Endodermal cell (in vitro differentiated cells): ENCODE results near the gene ZNF580. TPM values are rescaled to one million over a fixed set of nuclear protein-coding genes. Genes with fewer than 3 reads are reported as not detected.

ENCODE experiments used
- DNase-seq: peaks from one replicate; pipeline ENCODE4 v3.0.0-alpha.2; 2017
- H3K27ac ChIP-seq: 2 replicates; pipeline ENCODE4 v1.5.1; 2013; ENCODE audit warnings: mild to moderate bottlenecking, low read depth, low read length, moderate library complexity
- H3K27me3 ChIP-seq: 2 replicates; pipeline ENCODE4 v1.6.1; 2013; ENCODE audit warnings: mild to moderate bottlenecking, low read length, moderate library complexity; ENCODE audit not compliant: insufficient read depth, control insufficient read depth, poor library complexity, severe bottlenecking
- H3K36me3 ChIP-seq: 2 replicates; pipeline ENCODE4 v1.7.0; 2013; ENCODE audit warnings: mild to moderate bottlenecking, low read length, moderate library complexity; ENCODE audit not compliant: control insufficient read depth, insufficient read depth
- H3K4me1 ChIP-seq: one replicate; pipeline ENCODE4 v1.7.0; 2013; ENCODE audit warnings: low read length; ENCODE audit not compliant: control insufficient read depth, insufficient read depth
- H3K4me3 ChIP-seq: 2 replicates; pipeline ENCODE4 v1.5.1; 2013; ENCODE audit warnings: mild to moderate bottlenecking, low read length, moderate library complexity
- H3K9ac ChIP-seq: 2 replicates; pipeline ENCODE4 v1.6.1; 2013; ENCODE audit warnings: mild to moderate bottlenecking, low read length, moderate library complexity; ENCODE audit not compliant: poor library complexity, severe bottlenecking; ENCODE audit errors: extremely low read depth
- H3K9me3 ChIP-seq: 2 replicates; pipeline ENCODE4 v1.6.1; 2013; ENCODE audit warnings: mild to moderate bottlenecking, low read length, moderate library complexity; ENCODE audit not compliant: control insufficient read depth
- H3K27ac Mint-ChIP-seq: 2 replicates; pipeline ENCODE4 v1.8.0; 2020; ENCODE audit warnings: mixed read lengths
- H3K27me3 Mint-ChIP-seq: 2 replicates; pipeline ENCODE4 v1.8.0; 2021; ENCODE audit warnings: mild to moderate bottlenecking, mixed read lengths; ENCODE audit not compliant: insufficient read depth
- H3K36me3 Mint-ChIP-seq: 2 replicates; pipeline ENCODE4 v1.8.0; 2020; ENCODE audit warnings: low read depth, mixed read lengths
- H3K4me1 Mint-ChIP-seq: 2 replicates; pipeline ENCODE4 v1.8.0; 2020; ENCODE audit warnings: mixed read lengths
- H3K4me3 Mint-ChIP-seq: 2 replicates; pipeline ENCODE4 v1.8.0; 2020; ENCODE audit warnings: mild to moderate bottlenecking, moderate library complexity, mixed read lengths
- H3K9me3 Mint-ChIP-seq: 2 replicates; pipeline ENCODE4 v1.8.0; 2020; ENCODE audit warnings: mild to moderate bottlenecking, mixed read lengths
- WGBS, 2 experiments: methylation state at CpG; one replicate each; pipeline versions ENCODE4 v1.1.5 to v1.1.7; 2013; ENCODE audit warnings: missing lambda C conversion rate in 2 of 2, mixed read lengths in 1 of 2; ENCODE audit not compliant: insufficient coverage in 1 of 2, insufficient read length in 1 of 2; 5-methylcytosine and 5-hydroxymethylcytosine counted together
- total RNA-seq, 2 donors: library from RNA; stranded (reverse); fragmentation: NEBNext Ultra II Directional in 1 of 2; extraction: Animal tissue kit (Norgen Biotek cat#: 25700) in 1 of 2; gene quantifications; 2 replicates in 1 of 2; 3 replicates in 1 of 2; pipeline ENCODE4 v1.2.1, GENCODE V29; 2021
- TF ChIP-seq, protein P1 (sequence below): fragments of 200-600 bp; sonication (generic); conservative IDR thresholded peaks from 2 replicates; pipeline ENCODE4 v1.5.0; 2021; ENCODE audit warnings: antibody characterized with exemption, mild to moderate bottlenecking

Gene ZNF580
- total RNA-seq, 2 donors from 2014 or later, result 27.3 to 38.6 TPM

DNA sequence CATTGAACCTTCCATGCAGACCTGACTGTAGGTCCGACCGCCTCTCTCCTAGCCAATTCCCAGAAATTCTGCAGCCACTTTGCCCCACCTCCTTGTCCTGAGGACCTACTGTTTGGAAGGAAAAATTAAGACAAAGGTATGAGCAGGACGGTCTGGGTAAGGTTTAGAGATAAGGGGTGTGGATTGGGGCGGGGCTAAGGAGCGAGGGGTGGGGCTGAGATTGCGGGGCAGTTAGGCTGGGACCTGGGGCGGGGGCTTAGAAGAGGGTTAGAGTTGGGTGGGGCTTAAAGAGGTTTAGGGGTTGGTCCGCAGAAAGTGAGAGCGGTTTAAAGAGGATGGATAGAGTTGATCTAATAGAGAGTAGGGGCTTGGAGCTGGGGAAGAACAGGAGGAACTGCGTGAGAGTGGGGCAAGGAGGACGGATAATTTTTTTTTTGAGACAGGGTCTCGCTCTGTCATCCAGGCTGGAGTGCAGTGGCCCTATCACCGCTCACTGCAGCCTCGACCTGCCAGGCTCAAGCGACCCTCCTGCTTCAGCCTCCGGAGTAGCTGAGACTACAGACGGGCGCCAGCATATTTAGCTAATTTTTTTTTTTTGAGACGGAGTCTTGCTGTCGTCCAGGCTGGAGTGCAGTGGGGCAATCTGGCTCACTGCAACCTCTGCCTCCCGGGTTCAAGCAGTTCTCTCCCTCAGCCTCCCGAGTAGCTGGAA is 37.1 kb upstream of the ZNF580 start:
- peak overlapping the region; percentile 91 for H3K4me3 Mint-ChIP-seq
- Histone ChIP-seq H3K9ac (no peak overlapping the region), H3K27me3 (no peaks in the 10 kb centered on the region), H3K4me3 (peak overlapping the region; percentile 87), H3K9me3 (no peaks in the 10 kb centered on the region), H3K36me3 (peaks cover 6% of the 10 kb centered on the region), H3K27ac (no peak overlapping the region), H3K4me1 (peaks cover 4% of the 10 kb centered on the region)
- no peaks in the 10 kb centered on the region for H3K27me3 Mint-ChIP-seq
- peaks cover 22% of the 10 kb centered on the region for H3K36me3 Mint-ChIP-seq
- WGBS, 2 experiments, result 89 to 94% methylated on average over 18 to 22 of the region's 22 CpGs
- TF ChIP-seq, protein P1, sequence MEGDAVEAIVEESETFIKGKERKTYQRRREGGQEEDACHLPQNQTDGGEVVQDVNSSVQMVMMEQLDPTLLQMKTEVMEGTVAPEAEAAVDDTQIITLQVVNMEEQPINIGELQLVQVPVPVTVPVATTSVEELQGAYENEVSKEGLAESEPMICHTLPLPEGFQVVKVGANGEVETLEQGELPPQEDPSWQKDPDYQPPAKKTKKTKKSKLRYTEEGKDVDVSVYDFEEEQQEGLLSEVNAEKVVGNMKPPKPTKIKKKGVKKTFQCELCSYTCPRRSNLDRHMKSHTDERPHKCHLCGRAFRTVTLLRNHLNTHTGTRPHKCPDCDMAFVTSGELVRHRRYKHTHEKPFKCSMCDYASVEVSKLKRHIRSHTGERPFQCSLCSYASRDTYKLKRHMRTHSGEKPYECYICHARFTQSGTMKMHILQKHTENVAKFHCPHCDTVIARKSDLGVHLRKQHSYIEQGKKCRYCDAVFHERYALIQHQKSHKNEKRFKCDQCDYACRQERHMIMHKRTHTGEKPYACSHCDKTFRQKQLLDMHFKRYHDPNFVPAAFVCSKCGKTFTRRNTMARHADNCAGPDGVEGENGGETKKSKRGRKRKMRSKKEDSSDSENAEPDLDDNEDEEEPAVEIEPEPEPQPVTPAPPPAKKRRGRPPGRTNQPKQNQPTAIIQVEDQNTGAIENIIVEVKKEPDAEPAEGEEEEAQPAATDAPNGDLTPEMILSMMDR, result no peak
- H3K4me1 Mint-ChIP-seq, result peaks cover 15% of the 10 kb centered on the region
- H3K9me3 Mint-ChIP-seq, result peaks cover 2% of the 10 kb centered on the region
- peak; percentile 81 for DNase-seq
- H3K27ac Mint-ChIP-seq, result peak overlapping the region; percentile 42

DNA sequence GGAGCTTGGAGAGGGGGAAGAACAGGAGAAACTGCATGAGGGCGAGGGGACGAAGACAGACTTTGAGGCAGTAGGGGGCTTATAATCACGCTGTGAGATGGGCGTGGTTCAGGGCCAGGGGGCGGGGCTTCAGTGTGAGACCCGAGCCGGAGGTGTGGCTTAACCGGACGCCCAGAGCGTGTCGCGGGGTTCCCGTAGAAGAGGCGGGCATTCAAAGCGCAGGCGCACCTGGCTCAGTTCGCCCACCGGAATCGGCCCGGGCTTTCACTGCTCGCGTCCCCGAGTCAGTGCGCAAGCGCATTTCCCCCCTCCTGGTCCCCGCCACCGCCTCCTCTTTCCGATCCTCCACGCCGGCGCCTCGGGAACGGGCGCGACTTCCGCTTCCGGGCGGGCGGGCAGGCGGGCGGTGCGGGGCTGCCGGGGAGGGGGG is 35.6 kb upstream of the ZNF580 start:
- TF ChIP-seq, protein P1, result no peak
- Histone ChIP-seq H3K27ac (peak overlapping the region; percentile 96), H3K9me3 (no peaks in the 10 kb centered on the region), H3K4me1 (peaks cover 4% of the 10 kb centered on the region), H3K36me3 (peaks cover 21% of the 10 kb centered on the region), H3K27me3 (no peaks in the 10 kb centered on the region), H3K9ac (no peak overlapping the region), H3K4me3 (peak overlapping the region; percentile 92)
- no peaks in the 10 kb centered on the region for H3K9me3 Mint-ChIP-seq
- DNase-seq, result peak; percentile 99
- 0 to 1% methylated on average over 14 to 43 of the region's 43 CpGs for WGBS, 2 experiments
- H3K27me3 Mint-ChIP-seq, result no peaks in the 10 kb centered on the region
- peak overlapping the region; percentile 96 for H3K27ac Mint-ChIP-seq
- peak overlapping the region; percentile 91 for H3K4me3 Mint-ChIP-seq
- H3K4me1 Mint-ChIP-seq, result peaks cover 14% of the 10 kb centered on the region
- H3K36me3 Mint-ChIP-seq, result peaks cover 30% of the 10 kb centered on the region

DNA sequence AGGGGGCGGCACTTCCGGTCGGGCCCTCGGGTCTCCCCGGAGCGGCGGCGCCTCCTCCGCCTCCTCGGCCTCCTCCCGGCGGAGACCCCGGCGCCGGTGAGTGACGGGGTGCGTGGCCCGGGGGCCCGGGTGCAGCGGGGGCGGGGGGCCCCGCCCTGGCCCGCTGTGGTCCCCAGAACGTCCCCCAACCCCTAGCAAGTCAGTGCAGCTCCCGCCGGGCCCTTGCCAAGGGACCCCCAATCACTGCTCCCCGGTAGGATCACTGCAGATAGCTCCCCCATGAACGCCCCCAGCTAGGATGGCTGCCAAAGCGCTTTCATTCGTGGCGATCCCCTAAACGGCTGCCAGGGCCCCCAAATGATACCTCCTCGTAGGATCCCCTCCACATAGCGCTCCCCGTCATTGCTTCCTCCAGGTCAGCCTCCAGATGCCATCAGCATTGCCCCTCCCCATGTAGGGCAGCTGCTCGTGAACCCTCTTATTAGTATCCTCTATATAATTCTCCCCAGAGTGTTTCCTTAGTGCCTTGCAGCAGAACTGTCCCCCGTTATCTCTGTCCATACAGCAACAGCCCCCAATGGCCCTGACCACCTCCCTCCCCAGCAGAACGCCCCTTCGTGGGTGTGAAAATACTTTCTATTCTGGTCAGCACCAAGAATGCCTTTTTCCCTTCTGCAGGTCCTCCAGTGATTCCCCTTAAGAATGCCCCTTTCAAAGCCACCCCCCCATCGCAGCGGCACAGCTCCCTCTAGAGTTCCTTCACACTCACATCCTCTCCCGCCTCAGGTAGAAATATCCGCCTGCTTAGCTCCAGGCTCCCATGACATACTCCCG is 34.9 kb upstream of the ZNF580 start, which contains the start of gene ZNF865:
Gene ZNF865 (plus strand): TSS at position 11 of the 834 bp plus-strand sequence. CDS start 7,972 bp downstream, outside the sequence.
- H3K9me3 Mint-ChIP-seq, result no peaks in the 10 kb centered on the region

More for the DNA sequence above, 34.9 kb upstream of the ZNF580 start, which contains the start of gene ZNF865:
- Mint-ChIP-seq H3K27ac (peak within 1 kb of the TSS; percentile 96), H3K4me1 (peaks cover 14% of the 10 kb centered on the region), H3K4me3 (peak within 1 kb of the TSS; percentile 91), H3K36me3 (peaks cover 35% of the 10 kb centered on the region), H3K27me3 (no peaks in the 10 kb centered on the region)
- peak within 1 kb of the TSS; percentile 66 for H3K9ac ChIP-seq
- no peaks in the 10 kb centered on the region for H3K27me3 ChIP-seq
- peaks cover 4% of the 10 kb centered on the region for H3K4me1 ChIP-seq
- WGBS, 2 experiments, result 1 to 2% methylated on average over 23 to 40 of the region's 44 CpGs
- TF ChIP-seq, protein P1, result peak; percentile 88
- H3K36me3 ChIP-seq, result peaks cover 21% of the 10 kb centered on the region
- peak within 1 kb of the TSS; percentile 92 for H3K4me3 ChIP-seq
- peak; percentile 92 for DNase-seq
- peak within 1 kb of the TSS; percentile 96 for H3K27ac ChIP-seq
- no peaks in the 10 kb centered on the region for H3K9me3 ChIP-seq
